ENCODE results near the gene SUPT4H1.

DNA sequence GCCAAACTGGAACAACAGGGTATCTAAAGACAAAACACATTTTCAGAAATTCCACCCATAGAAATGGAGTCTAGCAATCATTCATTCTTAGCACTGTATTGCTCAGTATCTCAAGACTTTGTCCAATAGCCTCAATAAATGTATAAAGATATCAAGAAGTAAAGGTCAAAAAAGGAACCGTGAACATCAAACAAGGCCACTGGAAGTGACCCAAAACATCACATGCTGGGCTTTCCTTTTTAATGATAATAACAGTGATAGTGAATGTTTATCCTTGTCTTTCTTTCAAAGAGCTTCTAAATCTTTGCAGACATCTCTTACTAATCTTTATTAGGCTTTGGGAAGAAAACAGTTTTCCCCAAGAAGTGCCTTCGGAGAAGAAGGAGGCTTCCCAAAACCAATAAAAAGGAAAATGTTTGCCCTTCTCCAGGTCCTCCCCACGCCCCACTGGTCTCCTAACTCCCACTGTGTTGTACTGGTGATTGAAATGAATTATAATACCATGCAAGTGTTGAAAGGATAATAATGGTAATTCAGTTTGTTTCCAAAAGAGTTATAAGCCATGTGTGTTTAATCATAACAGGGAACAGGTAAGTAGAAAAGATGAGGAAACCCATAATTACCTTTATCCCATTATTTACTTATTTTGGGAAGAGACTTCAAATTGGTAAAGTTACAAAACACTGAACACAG lies 46.7 kb upstream of the SUPT4H1 start:
- no peak for TF ChIP-seq EZH2 (IDR thresholded peaks at IDR 0.05; ENCODE audit: borderline replicate concordance, insufficient read depth, low read depth, low read length, poor library complexity, severe bottlenecking)
- TF ChIP-seq, protein P1, sequence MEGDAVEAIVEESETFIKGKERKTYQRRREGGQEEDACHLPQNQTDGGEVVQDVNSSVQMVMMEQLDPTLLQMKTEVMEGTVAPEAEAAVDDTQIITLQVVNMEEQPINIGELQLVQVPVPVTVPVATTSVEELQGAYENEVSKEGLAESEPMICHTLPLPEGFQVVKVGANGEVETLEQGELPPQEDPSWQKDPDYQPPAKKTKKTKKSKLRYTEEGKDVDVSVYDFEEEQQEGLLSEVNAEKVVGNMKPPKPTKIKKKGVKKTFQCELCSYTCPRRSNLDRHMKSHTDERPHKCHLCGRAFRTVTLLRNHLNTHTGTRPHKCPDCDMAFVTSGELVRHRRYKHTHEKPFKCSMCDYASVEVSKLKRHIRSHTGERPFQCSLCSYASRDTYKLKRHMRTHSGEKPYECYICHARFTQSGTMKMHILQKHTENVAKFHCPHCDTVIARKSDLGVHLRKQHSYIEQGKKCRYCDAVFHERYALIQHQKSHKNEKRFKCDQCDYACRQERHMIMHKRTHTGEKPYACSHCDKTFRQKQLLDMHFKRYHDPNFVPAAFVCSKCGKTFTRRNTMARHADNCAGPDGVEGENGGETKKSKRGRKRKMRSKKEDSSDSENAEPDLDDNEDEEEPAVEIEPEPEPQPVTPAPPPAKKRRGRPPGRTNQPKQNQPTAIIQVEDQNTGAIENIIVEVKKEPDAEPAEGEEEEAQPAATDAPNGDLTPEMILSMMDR (IDR thresholded peaks at IDR 0.05) = no peak
